ENCODE results near the gene DNAJC30.
"Not testable (repeated sequence)": the region's sequence is repeated elsewhere in the genome, so short reads cannot be mapped to it uniquely, and the experiment has no call there.

The DNAJC30 gene

GRCh38 chr7:73683056-73683787 lies at the start of gene DNAJC30, which contains the start of gene BUD23:
DNAJC30 (minus strand) TSS chr7:73683453; CDS start chr7:73683423, 30 bp downstream.
BUD23 (plus strand) TSS chr7:73683597; CDS start chr7:73683626, 29 bp downstream.
- peak within 1 kb of the TSS; percentile 96 for H3K27ac Mint-ChIP-seq
- H3K4me3 Mint-ChIP-seq: peak within 1 kb of the TSS; percentile 100
- peaks cover 57% of the 10 kb centered on the region for H3K4me1 Mint-ChIP-seq (ENCODE audit: low read depth)
- no peaks in the 10 kb centered on the region for H3K27me3 Mint-ChIP-seq
- H3K9me3 Mint-ChIP-seq: no peaks in the 10 kb centered on the region
- peaks cover 31% of the 10 kb centered on the region for H3K36me3 Mint-ChIP-seq (ENCODE audit: low read depth)

GRCh38 chr7:73732397-73732796 lies 49.1 kb upstream of the DNAJC30 start:
- peaks cover 4% of the 10 kb centered on the region for H3K4me1 Mint-ChIP-seq (ENCODE audit: low read depth)
- peaks cover 7% of the 10 kb centered on the region for H3K36me3 Mint-ChIP-seq (ENCODE audit: low read depth)
- peaks cover 10% of the 10 kb centered on the region for H3K27me3 Mint-ChIP-seq
- H3K9me3 Mint-ChIP-seq: no peaks in the 10 kb centered on the region
- no peak overlapping the region for H3K27ac Mint-ChIP-seq
- H3K4me3 Mint-ChIP-seq: no peak overlapping the region

GRCh38 chr7:73730485-73730884 lies 47.2 kb upstream of the DNAJC30 start:
- Mint-ChIP-seq H3K36me3 (ENCODE audit: low read depth) (no peaks in the 10 kb centered on the region), H3K9me3 (no peaks in the 10 kb centered on the region), H3K27ac (no peak overlapping the region), H3K4me1 (ENCODE audit: low read depth) (peaks cover 4% of the 10 kb centered on the region), H3K27me3 (peaks cover 10% of the 10 kb centered on the region), H3K4me3 (no peak overlapping the region)

- Mint-ChIP-seq H3K9me3 (no peaks in the 10 kb centered on the region), H3K27ac (no peak overlapping the region), H3K4me3 (no peak overlapping the region), H3K27me3 (peaks cover 10% of the 10 kb centered on the region), H3K4me1 (ENCODE audit: low read depth) (no peaks in the 10 kb centered on the region), H3K36me3 (ENCODE audit: low read depth) (no peaks in the 10 kb centered on the region)
These were observed 45.3 kb upstream of the DNAJC30 start for GRCh38 chr7:73728551-73728950.

GRCh38 chr7:73727952-73728351 lies 44.7 kb upstream of the DNAJC30 start:
- H3K27me3 Mint-ChIP-seq: peaks cover 10% of the 10 kb centered on the region
- no peak overlapping the region for H3K4me3 Mint-ChIP-seq
- no peaks in the 10 kb centered on the region for H3K9me3 Mint-ChIP-seq
- H3K27ac Mint-ChIP-seq: no peak overlapping the region
- H3K4me1 Mint-ChIP-seq (ENCODE audit: low read depth): no peaks in the 10 kb centered on the region
- H3K36me3 Mint-ChIP-seq (ENCODE audit: low read depth): no peaks in the 10 kb centered on the region

- Mint-ChIP-seq H3K27ac (no peak overlapping the region), H3K4me3 (no peak overlapping the region), H3K27me3 (peaks cover 10% of the 10 kb centered on the region), H3K9me3 (no peaks in the 10 kb centered on the region), H3K36me3 (ENCODE audit: low read depth) (no peaks in the 10 kb centered on the region), H3K4me1 (ENCODE audit: low read depth) (no peaks in the 10 kb centered on the region)
These were observed 42.8 kb upstream of the DNAJC30 start for GRCh38 chr7:73726083-73726466.

- H3K4me3 Mint-ChIP-seq: no peak overlapping the region
These were observed 40.6 kb upstream of the DNAJC30 start for GRCh38 chr7:73723813-73724212.

GRCh38 chr7:73722785-73723184 lies 39.5 kb upstream of the DNAJC30 start:
- peaks cover 8% of the 10 kb centered on the region for H3K27me3 Mint-ChIP-seq
- no peak overlapping the region for H3K4me3 Mint-ChIP-seq
- no peaks in the 10 kb centered on the region for H3K36me3 Mint-ChIP-seq (ENCODE audit: low read depth)
- no peaks in the 10 kb centered on the region for H3K9me3 Mint-ChIP-seq
- H3K4me1 Mint-ChIP-seq (ENCODE audit: low read depth): peaks cover 11% of the 10 kb centered on the region
- H3K27ac Mint-ChIP-seq: no peak overlapping the region

More at GRCh38 chr7:73723813-73724212, 40.6 kb upstream of the DNAJC30 start:
- no peaks in the 10 kb centered on the region for H3K36me3 Mint-ChIP-seq (ENCODE audit: low read depth)
- no peaks in the 10 kb centered on the region for H3K9me3 Mint-ChIP-seq
- peaks cover 6% of the 10 kb centered on the region for H3K4me1 Mint-ChIP-seq (ENCODE audit: low read depth)
- no peak overlapping the region for H3K27ac Mint-ChIP-seq
- peaks cover 17% of the 10 kb centered on the region for H3K27me3 Mint-ChIP-seq

- peaks cover 17% of the 10 kb centered on the region for H3K4me1 Mint-ChIP-seq (ENCODE audit: low read depth)
- H3K36me3 Mint-ChIP-seq (ENCODE audit: low read depth); H3K4me3 Mint-ChIP-seq; H3K27me3 Mint-ChIP-seq; H3K9me3 Mint-ChIP-seq; H3K27ac Mint-ChIP-seq: not testable (repeated sequence)
These were observed 38.9 kb upstream of the DNAJC30 start for GRCh38 chr7:73722182-73722581.

GRCh38 chr7:73721377-73721817 lies 38.1 kb upstream of the DNAJC30 start:
- no peaks in the 10 kb centered on the region for H3K9me3 Mint-ChIP-seq
- peaks cover 23% of the 10 kb centered on the region for H3K4me1 Mint-ChIP-seq (ENCODE audit: low read depth)
- no peak overlapping the region for H3K4me3 Mint-ChIP-seq

GRCh38 chr7:73720443-73720842 lies 37.2 kb upstream of the DNAJC30 start:
- Mint-ChIP-seq H3K4me1 (ENCODE audit: low read depth) (peaks cover 32% of the 10 kb centered on the region), H3K4me3 (peak overlapping the region; percentile 64)
- not testable (repeated sequence) for H3K9me3 Mint-ChIP-seq; H3K36me3 Mint-ChIP-seq (ENCODE audit: low read depth); H3K27me3 Mint-ChIP-seq; H3K27ac Mint-ChIP-seq

More at GRCh38 chr7:73721377-73721817, 38.1 kb upstream of the DNAJC30 start:
- Mint-ChIP-seq H3K27ac (no peak overlapping the region), H3K36me3 (ENCODE audit: low read depth) (no peaks in the 10 kb centered on the region), H3K27me3 (peaks cover 6% of the 10 kb centered on the region)

GRCh38 chr7:73719806-73720169 lies 36.5 kb upstream of the DNAJC30 start:
- peaks cover 6% of the 10 kb centered on the region for H3K27me3 Mint-ChIP-seq
- H3K9me3 Mint-ChIP-seq: no peaks in the 10 kb centered on the region
- H3K4me3 Mint-ChIP-seq: peak overlapping the region; percentile 64
- no peaks in the 10 kb centered on the region for H3K36me3 Mint-ChIP-seq (ENCODE audit: low read depth)
- peaks cover 36% of the 10 kb centered on the region for H3K4me1 Mint-ChIP-seq (ENCODE audit: low read depth)
- peak overlapping the region; percentile 31 for H3K27ac Mint-ChIP-seq

- Mint-ChIP-seq H3K9me3 (no peaks in the 10 kb centered on the region), H3K36me3 (ENCODE audit: low read depth) (no peaks in the 10 kb centered on the region), H3K27me3 (peaks cover 6% of the 10 kb centered on the region), H3K4me1 (ENCODE audit: low read depth) (peaks cover 36% of the 10 kb centered on the region), H3K27ac (peak within 1 kb of the TSS; percentile 31), H3K4me3 (peak within 1 kb of the TSS; percentile 85)
These were observed 35.9 kb upstream of the DNAJC30 start, which contains the start of gene STX1A for GRCh38 chr7:73718905-73719805. STX1A (minus strand) TSS chr7:73719669; CDS start chr7:73719631, 38 bp downstream.

GRCh38 chr7:73718438-73718881 lies 35.2 kb upstream of the DNAJC30 start:
- H3K27me3 Mint-ChIP-seq: peaks cover 6% of the 10 kb centered on the region
- H3K4me3 Mint-ChIP-seq: peak overlapping the region; percentile 85
- no peaks in the 10 kb centered on the region for H3K36me3 Mint-ChIP-seq (ENCODE audit: low read depth)
- H3K9me3 Mint-ChIP-seq: no peaks in the 10 kb centered on the region
- H3K4me1 Mint-ChIP-seq (ENCODE audit: low read depth): peaks cover 36% of the 10 kb centered on the region
- peak overlapping the region; percentile 80 for H3K27ac Mint-ChIP-seq

- no peaks in the 10 kb centered on the region for H3K9me3 Mint-ChIP-seq
- peaks cover 37% of the 10 kb centered on the region for H3K4me1 Mint-ChIP-seq (ENCODE audit: low read depth)
- peaks cover 2% of the 10 kb centered on the region for H3K36me3 Mint-ChIP-seq (ENCODE audit: low read depth)
- peak overlapping the region; percentile 80 for H3K27ac Mint-ChIP-seq
- peaks cover 6% of the 10 kb centered on the region for H3K27me3 Mint-ChIP-seq
- peak overlapping the region; percentile 85 for H3K4me3 Mint-ChIP-seq
These were observed 34.7 kb upstream of the DNAJC30 start for GRCh38 chr7:73717991-73718405.

All from stimulated activated naive CD8-positive, alpha-beta T cell treated with anti-CD3 and anti-CD28 coated beads, Interleukin-15, Interleukin-2, amounts not matched to agents 100 ng/mL and 50 ng/mL, for 24 hours (primary cell).